CD1c-positive myeloid dendritic cell (primary cell): ENCODE results near the gene BHMT2.

Experiments used
- DNase-seq: peaks from one replicate; pipeline ENCODE4 v3.0.0-alpha.2; 2016; ENCODE audit errors: extremely low spot score

BHMT2 gene

DNA sequence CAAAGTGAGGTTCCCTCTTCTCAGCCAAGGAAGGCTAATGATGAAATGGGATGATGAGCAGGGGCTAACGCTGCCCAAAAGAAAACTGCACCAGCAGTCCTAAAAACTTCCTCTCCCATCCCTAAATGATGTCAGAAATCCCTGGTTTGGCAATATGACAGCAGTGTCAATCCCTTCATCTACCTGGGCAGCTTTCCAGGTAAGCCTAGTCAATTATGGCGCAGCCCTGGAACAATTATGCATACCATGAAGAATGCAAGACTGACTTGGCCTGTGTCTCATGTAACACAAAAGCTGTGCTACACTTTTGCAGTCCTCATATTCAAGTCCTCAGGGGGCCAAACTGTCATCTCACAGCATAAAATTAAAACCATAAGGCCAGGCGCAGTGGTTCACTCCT lies 7.1 kb upstream of the BHMT2 start:
- no peak for DNase-seq

DNA sequence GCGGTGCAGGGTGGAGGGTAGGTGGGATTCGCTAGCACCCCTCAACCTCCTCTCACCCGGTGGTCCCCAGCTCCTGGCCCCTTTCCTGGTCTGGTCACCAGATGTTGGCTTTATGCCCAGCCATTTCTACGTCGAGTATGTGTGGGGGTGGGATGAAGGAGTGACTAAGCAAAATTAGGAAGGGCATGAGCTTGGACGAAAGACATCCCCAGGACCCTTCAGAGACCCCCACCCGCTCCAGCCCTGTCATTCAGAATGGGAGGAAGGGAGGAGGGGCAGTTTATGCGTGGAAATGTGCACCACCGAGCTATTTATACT lies 742 bp downstream of the BHMT2 start:
- DNase-seq, result no peak

DNA sequence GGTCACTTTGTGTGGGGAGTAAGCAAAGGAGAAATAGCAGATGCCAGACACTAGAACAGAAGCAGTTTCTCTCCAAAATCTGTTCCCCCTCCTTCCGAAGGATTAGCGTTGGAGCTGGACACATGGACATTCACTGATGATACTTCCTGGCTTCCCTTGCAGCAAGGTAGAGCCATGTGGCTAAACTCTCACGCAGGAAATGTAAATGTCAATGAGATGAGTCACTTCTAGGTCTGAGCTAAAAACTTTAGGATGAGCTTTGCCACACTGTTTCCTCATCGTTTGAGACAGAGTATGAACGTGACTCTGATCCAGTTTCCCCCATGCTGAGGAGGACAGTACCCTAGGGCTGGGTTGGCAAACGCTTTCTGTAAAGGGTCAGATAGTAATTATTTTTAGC lies 5.1 kb downstream of the BHMT2 start:
- DNase-seq, result no peak

DNA sequence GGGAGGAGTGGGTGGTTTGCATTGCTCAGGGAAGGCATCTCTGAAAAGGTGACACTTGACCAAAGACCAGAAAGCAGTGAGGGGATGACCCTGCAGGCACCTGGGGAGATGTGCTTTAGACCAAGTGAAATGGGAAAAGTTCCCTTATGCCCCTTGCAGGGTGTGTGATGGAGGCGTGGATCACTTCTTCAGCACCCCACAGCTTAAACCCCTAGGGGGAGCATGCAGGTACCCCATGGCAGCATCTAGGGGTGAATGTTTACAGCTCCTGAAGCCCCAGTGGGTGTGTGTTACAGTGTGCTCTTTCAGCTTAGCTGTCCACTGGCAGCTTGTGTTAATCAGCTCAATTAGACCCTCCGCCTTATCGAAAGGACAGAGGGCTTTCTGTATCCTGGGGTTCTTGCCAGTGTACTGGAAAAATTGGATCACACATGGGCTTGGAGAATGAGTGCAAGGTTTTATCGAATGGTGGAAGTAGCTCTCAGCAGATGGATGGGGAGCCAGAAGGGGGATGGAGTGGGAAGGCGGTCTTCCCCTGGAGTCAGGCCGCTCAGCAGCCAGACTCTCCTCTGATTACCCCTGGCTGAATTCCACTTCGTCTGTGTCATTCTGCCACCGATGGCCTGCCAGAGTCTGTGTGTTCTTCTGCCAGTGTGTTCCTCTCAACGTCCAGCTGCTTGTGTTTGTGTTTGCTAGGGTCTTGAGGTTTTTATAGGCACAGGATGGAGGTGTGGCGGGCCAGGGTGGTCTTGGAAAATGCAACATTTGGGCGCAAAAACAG lies 6.3 kb downstream of the BHMT2 start:
- DNase-seq, result no peak

DNA sequence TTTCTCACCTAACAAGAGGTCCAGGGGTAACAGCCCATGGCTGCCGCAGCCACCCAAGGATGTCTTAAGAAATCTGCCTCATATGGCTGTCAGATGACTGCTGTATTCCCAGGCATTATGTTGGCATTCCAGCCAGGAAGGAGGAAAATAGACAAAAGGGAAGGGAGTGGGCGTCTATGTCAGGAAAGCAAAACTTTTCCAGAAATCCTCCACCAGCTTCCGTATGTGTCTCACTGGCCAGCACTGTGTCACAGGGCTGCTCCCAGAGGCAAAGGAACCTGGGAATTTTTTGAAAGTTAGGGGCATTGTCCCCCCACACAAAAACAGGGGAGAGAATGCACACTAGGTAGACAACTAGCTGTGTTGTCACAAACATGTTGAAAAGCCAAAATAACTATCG lies 7.3 kb downstream of the BHMT2 start:
- DNase-seq, result no peak

DNA sequence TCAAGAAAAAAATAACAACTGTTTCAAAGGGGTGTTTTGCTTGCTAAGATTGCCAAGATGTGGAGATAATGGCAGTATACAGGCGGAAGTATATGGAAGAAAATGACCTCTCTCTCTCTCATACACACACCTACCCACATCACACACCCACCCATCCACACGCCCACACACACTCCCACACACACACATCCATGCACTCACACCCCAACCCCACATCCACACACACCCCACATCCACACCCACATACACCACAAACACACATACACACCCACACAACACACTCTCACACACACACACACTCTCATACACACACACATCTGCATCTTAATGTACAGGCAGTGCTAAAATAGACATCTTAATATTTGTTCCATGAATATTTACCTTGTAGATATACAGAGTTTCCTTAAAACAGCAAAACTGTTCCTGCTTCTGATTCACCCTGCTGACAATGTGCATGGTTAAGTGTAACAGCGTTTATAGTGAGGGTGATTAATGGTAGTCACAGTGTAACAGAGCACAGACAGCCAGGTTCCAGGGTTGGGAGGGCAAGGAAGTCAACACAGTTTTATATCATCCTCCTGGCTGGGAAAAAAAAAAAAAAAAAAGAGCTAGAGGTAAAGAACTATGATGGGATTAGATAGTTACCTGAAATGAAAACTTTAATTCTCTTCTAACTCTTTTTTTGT lies 8.3 kb downstream of the BHMT2 start:
- no peak for DNase-seq

DNA sequence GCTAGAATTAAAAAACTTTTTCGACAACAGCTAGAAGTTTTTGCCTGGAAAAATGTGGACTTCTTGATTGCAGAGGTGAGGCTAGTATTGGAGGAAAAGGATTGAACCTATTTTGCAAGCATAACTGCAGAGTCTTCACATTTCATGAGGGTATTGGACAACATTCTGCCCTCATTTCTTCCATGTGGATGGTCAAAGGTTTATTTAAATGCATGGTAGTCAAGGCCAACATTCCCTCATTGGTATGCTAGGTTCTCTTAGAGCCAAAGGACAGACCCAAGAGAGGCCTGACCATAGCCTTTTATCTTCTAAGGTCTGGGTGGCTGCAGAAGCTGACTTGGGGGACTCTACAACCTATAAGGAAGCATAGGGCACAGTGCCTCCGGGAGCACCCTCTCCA lies 11.2 kb downstream of the BHMT2 start:
- DNase-seq, result no peak

DNA sequence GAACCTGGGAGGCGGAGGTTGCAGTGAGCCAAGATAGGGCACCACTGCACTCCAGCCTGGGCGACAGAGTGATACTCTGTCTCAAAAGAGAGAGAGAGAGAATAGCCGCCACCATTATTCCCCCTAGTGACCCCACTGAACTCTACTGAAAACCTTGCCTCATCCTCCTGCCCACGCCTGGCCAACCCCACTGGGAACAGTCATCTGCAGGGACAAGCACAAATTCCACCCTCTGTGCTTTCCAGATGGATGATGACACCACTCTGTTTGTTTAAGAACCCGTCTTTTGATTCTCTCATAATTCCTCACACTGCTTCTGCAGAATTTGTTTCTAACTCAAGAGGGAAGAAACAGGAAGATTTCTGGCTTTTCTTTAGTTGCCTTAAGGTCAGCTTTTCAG lies 12.2 kb downstream of the BHMT2 start:
- DNase-seq, result no peak

DNA sequence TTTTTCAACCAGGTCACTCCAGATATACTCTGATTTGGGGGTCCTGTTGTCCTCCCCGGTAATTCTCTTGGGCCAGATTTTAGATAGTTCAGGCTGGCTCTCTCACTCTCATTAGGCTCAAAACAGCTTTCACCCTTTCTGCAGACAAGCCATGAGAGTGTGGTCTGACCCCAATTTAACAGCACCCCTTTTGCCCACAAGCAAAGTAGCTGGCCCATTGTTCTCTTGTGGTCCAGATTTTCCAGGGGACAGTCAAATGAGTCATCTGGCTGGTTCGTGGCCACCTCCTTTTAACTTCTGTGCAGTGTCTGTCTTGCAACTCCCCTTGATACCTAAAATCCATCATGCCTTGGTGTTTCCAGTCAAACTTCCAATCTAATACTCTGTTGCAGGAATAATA lies 16.5 kb downstream of the BHMT2 start:
- no peak for DNase-seq

DNA sequence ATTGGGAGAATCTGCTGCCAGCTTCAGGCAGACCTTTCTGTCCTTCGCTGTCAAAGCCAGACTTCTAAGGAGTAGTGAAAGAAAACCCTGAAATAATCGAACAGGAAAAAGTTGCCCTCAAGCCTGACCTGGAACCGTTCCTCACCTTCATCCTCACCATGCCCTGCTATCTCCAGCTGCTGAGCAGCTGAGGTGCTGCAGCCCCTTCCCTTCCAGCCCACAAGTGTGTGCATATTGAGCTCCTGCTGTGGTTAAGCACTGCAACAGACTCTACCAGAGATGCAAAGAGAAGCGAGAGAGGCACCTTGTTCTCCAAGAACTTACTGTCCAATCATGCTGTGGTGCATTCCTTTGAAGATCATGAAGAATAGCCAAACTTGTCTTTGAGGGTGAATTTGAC lies 18.9 kb downstream of the BHMT2 start:
- no peak for DNase-seq

DNA sequence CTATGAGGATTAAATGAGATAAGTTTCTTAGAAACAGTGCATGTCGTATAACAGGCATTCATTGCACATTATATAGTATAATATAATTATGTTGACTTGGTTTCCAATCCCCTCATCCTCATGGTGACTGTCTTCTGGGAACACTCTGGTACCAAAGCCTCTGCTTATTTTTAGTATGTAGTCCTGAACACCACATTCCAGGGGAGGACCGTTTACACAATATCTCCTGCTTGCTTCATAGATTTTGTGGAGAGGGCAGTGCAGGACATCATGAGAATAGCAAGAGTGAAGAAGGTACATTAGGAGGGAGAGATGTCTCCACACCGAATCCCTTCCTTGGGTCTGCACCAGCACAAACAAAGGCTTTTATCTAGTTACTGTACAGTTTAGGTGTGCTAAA lies 21.5 kb downstream of the BHMT2 start:
- DNase-seq, result no peak

DNA sequence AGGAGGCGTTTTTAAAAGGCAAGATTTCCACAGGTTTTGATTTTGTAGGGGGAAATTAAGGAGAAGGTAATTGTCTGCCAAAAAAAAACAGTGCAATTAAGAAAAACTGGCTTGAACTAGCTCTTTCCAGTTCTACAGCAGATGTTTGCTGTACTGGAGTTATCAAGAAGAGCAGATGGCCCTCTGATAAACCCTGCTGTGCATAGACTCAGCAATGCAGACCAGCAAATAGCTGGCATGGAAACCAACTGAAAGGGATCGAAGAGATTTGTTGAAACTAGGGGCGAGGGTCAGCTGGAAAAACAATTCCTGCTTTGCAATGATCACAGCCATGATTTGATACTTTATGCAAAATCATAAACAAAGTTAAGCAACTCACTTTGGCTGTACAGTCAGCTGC lies 24.2 kb downstream of the BHMT2 start:
- DNase-seq, result no peak

DNA sequence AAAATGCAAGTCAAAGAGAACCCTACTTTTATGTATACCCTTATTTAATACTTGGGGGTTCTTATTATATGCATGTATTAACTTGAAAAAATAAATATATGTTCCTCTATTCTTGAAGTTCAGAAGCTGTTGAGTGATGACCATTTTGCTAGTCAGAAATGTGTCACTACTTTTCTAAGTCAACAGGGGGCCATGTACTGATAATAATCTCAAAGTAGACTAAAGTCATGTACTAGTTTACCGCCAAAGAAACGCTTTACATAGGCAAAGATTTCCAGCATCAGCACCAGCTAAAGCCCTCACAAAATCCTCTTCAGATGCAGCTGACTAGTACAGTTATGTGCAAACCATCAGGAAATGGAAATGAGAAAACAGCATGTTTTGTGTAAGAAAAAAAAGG lies 36.3 kb downstream of the BHMT2 start:
- DNase-seq, result no peak

DNA sequence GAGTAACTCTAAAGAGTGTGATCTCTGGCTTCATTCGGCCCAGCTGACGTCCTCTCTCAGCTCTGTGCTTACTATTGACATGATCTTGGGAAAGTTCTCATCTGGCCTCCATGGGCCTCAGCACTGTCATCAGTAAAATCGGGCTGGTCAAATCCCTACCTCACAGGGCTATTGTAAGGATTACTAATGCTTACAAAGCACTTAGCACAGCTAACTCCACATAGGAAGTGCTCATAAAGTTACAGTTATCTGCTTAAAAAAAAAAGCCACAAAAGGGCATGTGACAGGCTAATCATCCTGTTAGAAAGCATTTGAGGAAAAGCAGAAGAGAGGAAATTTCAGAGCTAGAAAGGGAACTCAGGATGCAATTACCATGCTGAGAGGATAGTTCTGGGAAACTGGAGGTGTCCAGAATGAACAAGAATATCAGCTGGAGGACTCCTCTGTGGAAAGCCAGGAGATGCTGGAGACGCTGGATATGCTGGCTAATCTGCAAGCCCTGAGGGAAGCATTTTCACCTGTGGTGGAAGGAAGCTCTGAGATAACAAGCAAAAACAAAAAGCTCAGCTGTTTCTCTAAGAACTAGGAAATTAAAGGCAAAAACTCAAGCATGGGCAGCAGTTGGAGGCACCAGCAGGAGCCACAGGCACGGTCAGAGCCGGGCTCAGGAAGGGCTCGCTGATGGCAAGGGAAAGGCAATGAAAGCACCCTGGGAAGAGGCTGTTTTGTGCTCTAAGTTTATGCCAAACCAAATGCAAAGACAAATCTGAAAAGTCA lies 37.6 kb downstream of the BHMT2 start:
- DNase-seq, result peak; percentile 78

DNA sequence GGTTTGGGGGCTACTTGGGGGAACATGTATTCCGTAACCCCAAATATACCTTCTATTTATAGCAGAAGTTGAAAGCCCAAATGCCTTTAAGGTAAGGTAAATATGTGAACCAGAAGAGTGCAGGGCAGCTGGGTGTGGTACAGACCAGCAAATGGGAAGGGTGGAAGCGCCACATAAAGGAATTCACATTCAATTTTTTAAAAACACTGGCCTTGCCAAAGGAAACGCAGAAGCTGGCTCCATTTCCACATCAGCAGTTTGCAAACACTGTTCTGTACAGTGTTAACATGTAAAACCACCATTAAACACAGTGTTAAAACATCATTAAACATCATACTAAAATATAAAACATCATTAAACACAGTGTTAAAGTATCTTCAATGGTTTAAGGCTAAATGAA lies 38.5 kb downstream of the BHMT2 start:
- DNase-seq, result no peak

DNA sequence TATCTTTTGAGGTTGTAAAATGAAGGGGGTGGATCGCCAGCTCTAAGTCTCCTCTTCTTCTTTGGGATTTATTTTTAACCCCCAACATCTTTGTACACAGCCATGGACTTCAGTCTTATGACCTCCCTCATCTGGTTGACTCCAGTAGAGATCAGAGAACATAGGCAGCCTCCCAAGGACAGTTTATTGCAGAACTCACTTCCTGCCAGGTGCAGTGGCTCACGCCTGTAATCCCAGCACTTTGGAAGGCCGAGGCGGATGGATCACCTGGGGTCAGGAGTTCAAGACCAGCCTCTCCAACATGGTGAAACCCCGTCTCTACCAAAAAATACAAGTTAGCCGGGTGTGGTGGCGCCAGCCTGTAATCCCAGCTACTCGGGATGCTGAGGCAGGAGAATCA lies 39.2 kb downstream of the BHMT2 start:
- no peak for DNase-seq

DNA sequence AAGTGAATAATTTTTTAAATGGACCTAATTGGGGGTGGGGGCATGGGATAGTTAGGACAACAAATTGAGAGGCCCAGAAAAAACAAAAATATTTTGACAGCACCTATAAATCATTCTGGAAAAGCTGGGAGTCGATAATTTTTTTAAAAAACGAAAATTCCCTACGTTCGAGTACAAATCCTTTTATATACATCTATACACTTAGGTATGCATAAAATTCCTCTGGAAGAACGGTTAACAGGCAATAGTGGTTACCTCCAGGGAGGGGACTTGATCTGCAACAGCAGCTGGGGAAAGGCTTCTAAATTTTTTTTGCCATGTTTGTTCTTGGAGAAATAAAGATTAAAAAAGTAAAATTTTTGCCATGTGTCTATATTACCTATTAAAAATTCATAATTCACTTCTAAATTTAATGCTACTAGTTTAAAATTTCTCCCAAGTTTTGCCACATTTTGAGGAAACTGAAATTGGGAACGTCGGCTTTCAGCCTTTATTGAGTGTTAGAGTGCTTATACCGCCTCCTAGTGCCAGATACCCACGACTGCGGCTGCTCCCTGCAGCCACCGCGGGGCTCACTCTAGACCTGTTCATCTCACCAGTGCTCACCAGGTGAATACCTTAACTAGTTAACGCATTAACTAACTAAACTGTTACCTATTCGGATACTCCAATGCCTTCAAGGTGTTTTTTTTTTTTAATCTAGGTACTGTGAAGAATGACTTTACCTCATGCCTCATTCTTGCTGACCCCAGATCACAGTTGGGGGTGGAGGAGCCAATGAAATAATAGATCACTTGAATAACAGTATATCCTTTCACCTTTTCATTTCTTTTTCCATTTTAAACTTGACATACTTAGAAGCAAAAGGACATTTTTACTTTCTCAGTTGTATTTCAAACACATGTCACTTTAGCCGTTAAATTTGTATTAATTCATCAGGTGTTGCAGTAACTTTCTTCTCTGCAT lies 40.2 kb downstream of the BHMT2 start:
- peak; percentile 62 for DNase-seq

DNA sequence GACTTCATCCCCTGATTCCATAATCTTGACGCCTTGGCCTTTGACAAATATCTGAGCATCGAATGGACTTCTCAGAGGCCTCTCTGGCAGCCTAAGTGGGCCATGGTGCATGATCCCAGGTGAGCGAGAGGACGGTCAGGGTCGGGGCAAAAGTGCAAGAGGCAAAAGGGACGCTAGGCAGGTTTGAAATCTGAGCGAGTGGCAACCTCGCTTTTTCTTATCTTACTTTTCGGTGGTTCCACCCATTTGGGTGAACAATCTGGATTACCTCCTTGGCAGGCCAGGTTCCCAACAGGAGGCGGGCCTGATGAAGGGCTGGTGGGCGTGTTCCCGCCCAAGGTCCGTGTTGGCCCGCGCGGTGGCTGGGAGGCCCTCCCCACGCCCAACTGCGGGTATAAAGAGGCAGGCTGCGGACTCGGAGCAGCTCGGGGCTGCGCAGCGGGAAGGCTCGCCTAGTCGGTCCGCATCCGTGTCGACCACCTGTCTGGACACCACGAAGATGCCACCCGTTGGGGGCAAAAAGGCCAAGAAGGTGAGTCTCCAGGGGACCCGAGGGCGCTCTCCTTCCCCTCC lies 41.9 kb downstream of the BHMT2 start, which contains the start of gene BHMT:
TSS of gene BHMT (plus strand) at position 423 of the 573 bp plus-strand sequence. CDS start at position 500, 77 bp downstream.
- DNase-seq, result no peak

DNA sequence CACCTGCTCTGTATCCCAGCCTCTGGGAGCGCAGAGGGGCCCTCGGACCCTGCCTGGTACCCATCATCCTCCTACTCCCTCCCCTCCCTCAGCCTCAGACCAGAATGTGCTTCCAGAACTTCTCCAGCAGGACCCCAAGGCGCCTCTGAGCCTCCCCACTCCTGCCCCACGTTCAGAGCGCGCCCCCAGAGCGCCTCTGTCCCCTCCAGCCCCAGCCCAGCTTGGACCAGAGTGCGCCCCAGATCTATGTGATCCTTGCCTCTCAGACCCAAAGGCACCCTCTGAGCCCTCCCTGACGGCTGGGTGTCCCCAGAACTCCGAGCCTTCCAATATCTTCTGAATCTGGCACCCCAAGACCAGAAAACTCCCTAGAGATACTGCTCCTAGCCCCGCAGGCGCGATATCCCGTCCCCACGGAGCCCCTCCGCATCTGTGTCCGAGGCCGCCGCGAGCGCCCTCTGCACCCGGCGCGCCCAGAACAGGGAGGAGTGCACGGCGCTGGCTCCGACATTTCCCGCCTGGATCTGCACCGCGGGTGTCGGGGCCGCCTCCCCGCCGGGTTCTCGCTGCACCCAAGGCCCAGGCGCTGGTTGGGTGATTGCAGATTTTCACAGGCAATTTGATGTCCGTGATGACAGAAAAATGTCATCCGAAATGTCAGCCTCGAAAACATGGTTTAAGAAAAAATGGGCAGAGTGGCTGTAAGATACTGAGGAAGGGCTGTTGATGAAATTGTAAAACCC lies 42.6 kb downstream of the BHMT2 start:
- DNase-seq, result no peak

DNA sequence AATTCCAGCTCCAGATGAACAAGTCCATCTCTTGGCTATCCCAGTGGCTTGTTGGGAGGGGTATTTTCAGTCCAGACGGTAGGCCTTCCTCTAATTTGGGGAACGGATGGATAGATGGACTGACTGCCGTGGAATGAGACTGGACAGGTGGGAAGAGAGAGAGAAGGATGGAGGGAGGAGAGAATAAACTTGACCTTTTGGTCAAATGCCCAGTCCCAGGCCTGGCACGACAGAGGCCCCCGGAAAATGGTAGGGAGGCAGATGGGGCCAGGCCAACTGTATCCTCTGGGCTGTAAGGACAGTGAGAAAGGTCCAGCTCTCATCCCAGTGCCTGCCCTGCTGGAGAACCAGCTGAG lies 43.1 kb downstream of the BHMT2 start:
- DNase-seq, result no peak

DNA sequence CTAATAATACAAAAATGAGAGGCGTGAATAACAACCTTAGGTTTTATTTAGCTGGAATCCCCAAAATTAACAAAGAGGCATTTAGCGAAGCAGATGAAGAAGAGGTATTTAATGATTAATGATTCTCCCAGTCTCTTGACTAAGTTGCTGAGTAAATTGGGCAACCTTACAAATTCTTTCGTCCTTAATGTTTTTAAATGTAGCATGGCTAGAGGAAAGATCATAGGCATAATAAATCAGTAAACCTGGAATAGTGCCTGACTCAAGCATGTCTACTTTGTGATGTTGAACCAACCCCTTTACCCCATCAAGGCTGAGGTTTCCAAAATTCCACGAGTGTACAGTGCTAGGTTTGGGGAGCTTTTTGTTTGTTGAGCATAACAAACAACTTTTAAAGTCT lies 49.9 kb downstream of the BHMT2 start:
- no peak for DNase-seq
